ENCODE measurements around the gene SYNE3. TPM values are rescaled to one million over a fixed set of nuclear protein-coding genes. Genes with fewer than 3 reads are reported as not detected.

Gene SYNE3
- total and polyA plus RNA-seq, 9 of the 15 experiments (the other 6 are each of a cell fraction or from before 2014, with no cell fraction given): 0.04 to 3.1 (median 0.55) TPM

- no peaks in the 10 kb centered on the region for H3K9me3 ChIP-seq (replicated peaks; ENCODE audit: control insufficient read depth, insufficient read depth, low read depth, low read length)
- no peak overlapping the region for H3K9ac ChIP-seq (ENCODE audit: insufficient read depth in 1 of 2, low read depth in 2 of 2, low read length in 2 of 2)
- intact Hi-C loops (cut with micrococcal nuclease): no loop called here
- H3K27me3 ChIP-seq (ENCODE audit: control insufficient read depth in 2 of 2, insufficient read depth in 2 of 2, low read length in 2 of 2): no peaks in the 10 kb centered on the region
- ChIA-PET POLR2A (interaction anchor here (0.6 to 0.9 kb wide), 3 partner anchors 9 to 488 kb away, joined by 3 read pairs; no protein-coding TSS in a partner anchor), CTCF (ENCODE audit: low intra/inter-chr PET ratio) (no interaction called here)
- H2AFZ ChIP-seq (ENCODE audit: low read depth, low read length): no peak overlapping the region
- H3K27ac ChIP-seq (ENCODE audit: extremely low read depth, low read depth, low read length): no peak overlapping the region
- H3K9me1 ChIP-seq (ENCODE audit: control insufficient read depth, insufficient read depth, low read length): no peaks in the 10 kb centered on the region
- no peak overlapping the region for H3K4me3 ChIP-seq
- H4K20me1 ChIP-seq (replicated peaks; ENCODE audit: control insufficient read depth, insufficient read depth, low read length): no peaks in the 10 kb centered on the region
- ATAC-seq: no peak
- in situ Hi-C loops (cut with MboI): no loop called here
- no peak for DNase-seq (ENCODE audit: extremely low read depth in 1 of 4, low spot score in 3 of 4)
- BruUV-seq (replicated peaks): no TSS peak
- TF ChIP-seq BACH1 (tag; IDR thresholded peaks at IDR 0.05) (no peak), TEAD4 (IDR thresholded peaks at IDR 0.05; ENCODE audit: low read length) (no peak), TEAD4 (CRISPR knock-in tag; IDR thresholded peaks at IDR 0.05; ENCODE audit: borderline replicate concordance) (no peak), ZNF766 (CRISPR knock-in tag; conservative IDR thresholded peaks at IDR 0.05) (no peak), ARID4B (CRISPR knock-in tag; IDR thresholded peaks at IDR 0.05) (no peak), BCLAF1 (IDR thresholded peaks at IDR 0.05; ENCODE audit: borderline replicate concordance in 1 of 2, control insufficient read depth in 1 of 2, low read depth in 2 of 2, low read length in 1 of 2) (no peak), CBX1 (IDR thresholded peaks at IDR 0.05; ENCODE audit: low read depth) (no peak), ATF7 (IDR thresholded peaks at IDR 0.05) (no peak), MBD2 (IDR thresholded peaks at IDR 0.05; ENCODE audit: borderline replicate concordance, low read depth) (no peak), PYGO2 (tag; IDR thresholded peaks at IDR 0.05) (no peak), CHD4 (IDR thresholded peaks at IDR 0.05; ENCODE audit: insufficient read depth, insufficient replicate concordance, low read depth, low read length, poor library complexity, severe bottlenecking) (no peak), EGR1 (conservative IDR thresholded peaks at IDR 0.05) (no peak), POLR2H (tag; IDR thresholded peaks at IDR 0.05; ENCODE audit: low read depth) (no peak), MTA1 (IDR thresholded peaks at IDR 0.05; ENCODE audit: borderline replicate concordance) (no peak), PRPF4 (IDR thresholded peaks at IDR 0.05; ENCODE audit: insufficient read depth, low read depth, low read length, poor library complexity, severe bottlenecking) (no peak)
- H3K4me1 ChIP-seq (replicated peaks in 1 of 2; ENCODE audit: control insufficient read depth in 2 of 2, insufficient read depth in 2 of 2, low read length in 2 of 2): peaks cover 18 to 20% of the 10 kb centered on the region in 2 experiments
- H3K4me2 ChIP-seq (ENCODE audit: insufficient read depth, low read length): no peak overlapping the region
- H3K79me2 ChIP-seq (ENCODE audit: control insufficient read depth, insufficient read depth, low read length): no peaks in the 10 kb centered on the region
- WGBS (ENCODE audit: insufficient coverage, low coverage, missing lambda C conversion rate): 60% methylated on average over 6 of the region's 6 CpGs
- no peak for FAIRE-seq
- no peaks in the 10 kb centered on the region for H3K36me3 ChIP-seq (ENCODE audit: control insufficient read depth, insufficient read depth, low read length)
Measured at GRCh38 chr14:95509495-95509894, 7.0 kb downstream of the SYNE3 start.
